PC-9 (cell line): ENCODE results near the gene SHISA7. TPM values are rescaled to one million over a fixed set of nuclear protein-coding genes. Genes with fewer than 3 reads are reported as not detected.

ENCODE experiments used
- BruUV-seq: library from RNA; stranded (reverse); fragments of 400-500 nt; replicated peaks from 2 replicates; lab custom pipeline; 2021; lab: Mats Ljungman, UMichigan
- CTCF ChIA-PET: fragments of 300-600 bp; sonication (Branson Sonifier 250); formaldehyde crosslinking; loops from one replicate; lab custom pipeline; 2022; ENCODE audit warnings: antibody characterized with exemption; lab: Charles Lee
- POLR2A ChIA-PET: fragments of 300-600 bp; sonication (Branson Sonifier 250); formaldehyde crosslinking; loops from one replicate; lab custom pipeline; 2022; ENCODE audit warnings: antibody characterized with exemption; ENCODE audit not compliant: unreplicated experiment; lab: Charles Lee
- DNase-seq, 2 experiments: peaks; one replicate each; pipeline versions ENCODE4 v3.0.0 to v3.0.0-alpha.2; 2015 to 2022; ENCODE audit warnings: mixed read lengths in 1 of 2
- H2AFZ ChIP-seq: fragments of 200-600 bp; sonication (generic); 2 replicates; pipeline ENCODE4 v1.8.1; 2017; ENCODE audit warnings: antibody characterized with exemption
- H3F3A ChIP-seq: fragments of 200-600 bp; sonication (generic); 2 replicates; pipeline ENCODE4 v1.8.1; 2017; ENCODE audit warnings: antibody characterized with exemption, mild to moderate bottlenecking, low read depth; ENCODE audit not compliant: insufficient read depth
- H3K27ac ChIP-seq: fragments of 200-600 bp; sonication (generic); 2 replicates; pipeline ENCODE4 v1.6.1; 2016; ENCODE audit warnings: mixed run types
- H3K27me3 ChIP-seq: fragments of 200-600 bp; sonication (generic); 2 replicates; pipeline ENCODE4 v1.6.1; 2016; ENCODE audit warnings: low read depth, mixed run types; ENCODE audit not compliant: insufficient read depth
- H3K36me3 ChIP-seq: fragments of 200-600 bp; sonication (generic); 2 replicates; pipeline ENCODE4 v1.6.1; 2016; ENCODE audit warnings: low read depth, mixed run types
- H3K4me1 ChIP-seq: fragments of 200-600 bp; sonication (generic); replicated peaks from 2 replicates; pipeline ENCODE4 v1.6.1; 2016; ENCODE audit warnings: mixed run types; ENCODE audit not compliant: insufficient read depth
- H3K4me2 ChIP-seq: fragments of 200-600 bp; sonication (generic); 2 replicates; pipeline ENCODE4 v1.6.1; 2017; ENCODE audit warnings: mixed run types
- H3K4me3 ChIP-seq: fragments of 200-600 bp; sonication (generic); 2 replicates; pipeline ENCODE4 v1.6.1; 2016; ENCODE audit warnings: mixed run types
- H3K79me2 ChIP-seq: fragments of 200-600 bp; sonication (generic); 2 replicates; pipeline ENCODE4 v1.6.1; 2017; ENCODE audit warnings: low read depth, mixed run types
- H3K9me2 ChIP-seq: fragments of 200-600 bp; sonication (generic); 2 replicates; pipeline ENCODE4 v1.8.1; 2017; ENCODE audit warnings: mild to moderate bottlenecking; ENCODE audit not compliant: insufficient read depth
- H3K9me3 ChIP-seq: fragments of 200-600 bp; sonication (generic); 2 replicates; pipeline ENCODE4 v1.8.1; 2016; ENCODE audit warnings: low read depth; ENCODE audit not compliant: insufficient read depth
- H4K20me1 ChIP-seq: fragments of 200-600 bp; sonication (generic); 2 replicates; pipeline ENCODE4 v1.8.1; 2017; ENCODE audit not compliant: insufficient read depth
- CTCF ChIP-seq: fragments of 200-600 bp; sonication (generic); conservative IDR thresholded peaks from 2 replicates; pipeline ENCODE4 v1.6.1; 2017; ENCODE audit warnings: mixed run types, antibody characterized with exemption, mild to moderate bottlenecking, moderate library complexity
- EZH2 ChIP-seq: fragments of 200-600 bp; sonication (generic); IDR thresholded peaks from 2 replicates; pipeline ENCODE4 v1.8.0; 2017; ENCODE audit warnings: antibody characterized with exemption, low read depth
- intact Hi-C: fragments of 100-400 bp; cut with micrococcal nuclease; formaldehyde crosslinking; loops from one replicate; pipeline ENCODE4 v1.10.0; 2022; ENCODE audit not compliant: unreplicated experiment
- total RNA-seq: library from RNA; stranded (reverse); gene quantifications from 2 replicates; pipeline ENCODE4 v1.2.3, GENCODE V29; 2021

The SHISA7 gene
- total RNA-seq, 1 experiment from 2014 or later = not detected

GRCh38 chr19:55476100-55476775 is 33.1 kb upstream of the SHISA7 start, which contains the start of gene ZNF628:
ZNF628 (plus strand) TSS chr19:55476617; CDS start chr19:55479911, 3,294 bp downstream.
- Histone ChIP-seq H2AFZ (peak within 1 kb of the TSS; percentile 85), H3K27ac (peak within 1 kb of the TSS; percentile 72), H3K36me3 (no peaks in the 10 kb centered on the region), H3K4me2 (peak within 1 kb of the TSS; percentile 80), H3K4me1 (peaks cover 38% of the 10 kb centered on the region), H4K20me1 (peaks cover 27% of the 10 kb centered on the region), H3K4me3 (peak within 1 kb of the TSS; percentile 68), H3K9me2 (no peaks in the 10 kb centered on the region), H3K27me3 (no peaks in the 10 kb centered on the region), H3K9me3 (no peaks in the 10 kb centered on the region), H3K79me2 (peaks cover 36% of the 10 kb centered on the region), H3F3A (peaks cover 57% of the 10 kb centered on the region)
- TF ChIP-seq CTCF = no peak
- no peak for TF ChIP-seq EZH2
- no TSS peak for BruUV-seq
- CTCF ChIA-PET = interaction anchor here (0.6 to 1.0 kb wide), 5 partner anchors 9 to 148 kb away, joined by 3 to 8 read pairs (median 4); partner anchors contain the start of gene ZNF784
- intact Hi-C loops = loop anchor here (2.0 to 10.0 kb wide), 6 partner anchors 71 to 1289 kb away; partner anchors contain the start of genes LENG9, MBOAT7, RDH13 and SBK3
- POLR2A ChIA-PET = interaction anchor here (0.6 to 1.5 kb wide), 16 partner anchors 9 to 309 kb away, joined by 3 to 15 read pairs (median 5); partner anchors contain the start of genes FIZ1, ISOC2, NAT14 and ZNF784
- DNase-seq = peak; percentile 95 to 99

- intact Hi-C loops = loop anchor here (5.0 to 10.0 kb wide), 5 partner anchors 73 to 1287 kb away; partner anchors contain the start of genes LENG9, MBOAT7, RDH13 and SBK3
- H3K9me2 ChIP-seq = no peaks in the 10 kb centered on the region
- peaks cover 43% of the 10 kb centered on the region for H3K4me1 ChIP-seq
- no peak overlapping the region for H3K27ac ChIP-seq
- no peak overlapping the region for H2AFZ ChIP-seq
- ChIA-PET POLR2A (interaction anchor here (0.6 to 1.2 kb wide), 9 partner anchors 13 to 328 kb away, joined by 3 to 11 read pairs (median 6); partner anchors contain the start of genes ISOC2 and UBE2S), CTCF (interaction anchor here (0.6 to 0.8 kb wide), 2 partner anchors 16 to 301 kb away, joined by 4 to 6 read pairs; no protein-coding TSS in a partner anchor)
- peak in 1 of 2 experiments; percentile 94 for DNase-seq
- H3K4me2 ChIP-seq = peak overlapping the region; percentile 80; the same call in 1 of the 2 replicates
- peaks cover 38% of the 10 kb centered on the region for H3K79me2 ChIP-seq
- no peak for TF ChIP-seq EZH2
- H3K9me3 ChIP-seq = no peaks in the 10 kb centered on the region
- H4K20me1 ChIP-seq = peaks cover 23% of the 10 kb centered on the region
- no peaks in the 10 kb centered on the region for H3K36me3 ChIP-seq
- peaks cover 53% of the 10 kb centered on the region for H3F3A ChIP-seq
- BruUV-seq = no TSS peak
- H3K4me3 ChIP-seq = no peak overlapping the region
- no peaks in the 10 kb centered on the region for H3K27me3 ChIP-seq
These were observed 31.5 kb upstream of the SHISA7 start for GRCh38 chr19:55474269-55475265.

GRCh38 chr19:55473225-55474012 is 30.3 kb upstream of the SHISA7 start:
- H3K79me2 ChIP-seq = peaks cover 27% of the 10 kb centered on the region
- peaks cover 43% of the 10 kb centered on the region for H3K4me1 ChIP-seq
- TF ChIP-seq EZH2 (no peak), CTCF (no peak)
- peak overlapping the region; percentile 66 for H3K27ac ChIP-seq
- ChIA-PET POLR2A (interaction anchor here (0.5 to 0.7 kb wide), 3 partner anchors 100 to 151 kb away, joined by 3 to 5 read pairs (median 5); partner anchors contain the start of gene ZNF784), CTCF (interaction anchor here (0.8 kb wide), 1 partner anchor 30 kb away, joined by 3 read pairs; no protein-coding TSS in a partner anchor)
- BruUV-seq = no TSS peak
- H3K4me3 ChIP-seq = peak overlapping the region; percentile 56; the same call in 1 of the 2 replicates
- DNase-seq = peak in 1 of 2 experiments; percentile 35
- H3K9me3 ChIP-seq = no peaks in the 10 kb centered on the region
- H2AFZ ChIP-seq = no peak overlapping the region
- peaks cover 57% of the 10 kb centered on the region for H3F3A ChIP-seq
- peak overlapping the region; percentile 63 for H3K4me2 ChIP-seq
- peaks cover 15% of the 10 kb centered on the region for H4K20me1 ChIP-seq
- intact Hi-C loops = loop anchor here (10.0 kb wide), 3 partner anchors 329 to 1009 kb away; partner anchors contain the start of genes LENG9, RDH13 and TNNT1
- no peaks in the 10 kb centered on the region for H3K9me2 ChIP-seq
- no peaks in the 10 kb centered on the region for H3K27me3 ChIP-seq
- no peaks in the 10 kb centered on the region for H3K36me3 ChIP-seq
